Tibial nerve (tissue), 4 donors: ENCODE results near the gene RASAL1.

Source experiments
- EP300 ChIP-seq, 2 donors: sonication (generic); formaldehyde crosslinking; IDR thresholded peaks; one replicate each; pipeline ENCODE4 v1.6.1; 2017; ENCODE audit warnings: antibody characterized with exemption in 2 of 2, mild to moderate bottlenecking in 1 of 2
- TF ChIP-seq, protein P1 (sequence below), 5 experiments: fragments of 200-600 bp in 3 of 5; fragments of 450-650 bp in 2 of 5; sonication (generic) in 3 of 5; IDR thresholded peaks; one replicate each; pipeline ENCODE4 v1.5.1; 2016 to 2019; ENCODE audit warnings: antibody characterized with exemption in 5 of 5, mild to moderate bottlenecking in 3 of 5, moderate library complexity in 2 of 5

DNA sequence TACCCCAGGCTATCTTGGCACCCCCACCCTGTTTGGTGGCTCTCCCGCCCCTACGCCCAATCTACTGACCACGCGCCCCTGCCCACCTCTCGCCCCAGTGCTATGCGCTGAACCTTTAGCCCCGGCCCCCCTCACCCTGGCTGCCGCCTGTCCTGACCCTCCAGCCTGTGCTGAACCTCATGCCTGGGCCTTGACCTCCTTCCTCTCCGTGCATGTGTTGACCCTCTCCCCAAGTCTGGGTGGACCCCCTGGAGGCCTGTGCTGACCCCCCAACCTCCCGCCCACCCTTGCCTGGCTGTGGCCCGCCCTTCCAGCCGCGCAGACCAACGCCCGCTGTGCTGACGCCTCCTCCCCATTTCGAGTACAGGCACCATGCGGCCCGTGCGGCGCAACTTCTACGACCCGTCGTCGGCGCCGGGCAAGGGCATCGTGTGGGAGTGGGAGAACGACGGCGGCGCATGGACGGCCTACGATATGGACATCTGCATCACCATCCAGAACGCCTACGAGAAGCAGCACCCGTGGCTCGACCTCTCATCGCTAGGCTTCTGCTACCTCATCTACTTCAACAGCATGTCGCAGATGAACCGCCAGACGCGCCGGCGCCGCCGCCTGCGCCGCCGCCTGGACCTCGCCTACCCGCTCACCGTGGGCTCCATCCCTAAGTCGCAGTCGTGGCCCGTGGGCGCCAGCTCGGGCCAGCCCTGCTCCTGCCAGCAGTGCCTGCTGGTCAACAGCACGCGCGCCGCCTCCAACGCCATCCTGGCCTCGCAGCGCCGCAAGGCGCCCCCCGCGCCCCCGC, 58.3 kb downstream of the RASAL1 start:
- TF ChIP-seq, protein P1, sequence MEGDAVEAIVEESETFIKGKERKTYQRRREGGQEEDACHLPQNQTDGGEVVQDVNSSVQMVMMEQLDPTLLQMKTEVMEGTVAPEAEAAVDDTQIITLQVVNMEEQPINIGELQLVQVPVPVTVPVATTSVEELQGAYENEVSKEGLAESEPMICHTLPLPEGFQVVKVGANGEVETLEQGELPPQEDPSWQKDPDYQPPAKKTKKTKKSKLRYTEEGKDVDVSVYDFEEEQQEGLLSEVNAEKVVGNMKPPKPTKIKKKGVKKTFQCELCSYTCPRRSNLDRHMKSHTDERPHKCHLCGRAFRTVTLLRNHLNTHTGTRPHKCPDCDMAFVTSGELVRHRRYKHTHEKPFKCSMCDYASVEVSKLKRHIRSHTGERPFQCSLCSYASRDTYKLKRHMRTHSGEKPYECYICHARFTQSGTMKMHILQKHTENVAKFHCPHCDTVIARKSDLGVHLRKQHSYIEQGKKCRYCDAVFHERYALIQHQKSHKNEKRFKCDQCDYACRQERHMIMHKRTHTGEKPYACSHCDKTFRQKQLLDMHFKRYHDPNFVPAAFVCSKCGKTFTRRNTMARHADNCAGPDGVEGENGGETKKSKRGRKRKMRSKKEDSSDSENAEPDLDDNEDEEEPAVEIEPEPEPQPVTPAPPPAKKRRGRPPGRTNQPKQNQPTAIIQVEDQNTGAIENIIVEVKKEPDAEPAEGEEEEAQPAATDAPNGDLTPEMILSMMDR (IDR thresholded peaks at IDR 0.05), result no peak
- TF ChIP-seq EP300 (IDR thresholded peaks at IDR 0.05), result no peak
